K562 (cell line): Measurements from ENCODE around the gene MOAP1. TPM values are rescaled to one million over a fixed set of nuclear protein-coding genes. Genes with fewer than 3 reads are reported as not detected.

ENCODE experiments used
- CHCHD3 ChIP-seq: fragments of 250-450 bp; sonication (Bioruptor Pico); IDR thresholded peaks from 2 replicates; pipeline ENCODE4 v2.1.2; 2022; ENCODE audit warnings: mild to moderate bottlenecking
- EP400 ChIP-seq: fragments of 450-650 bp; IDR thresholded peaks from 2 replicates; pipeline ENCODE4 v1.6.1; 2017; ENCODE audit warnings: antibody characterized with exemption, mild to moderate bottlenecking, moderate library complexity
- HMG20B ChIP-seq: fragments of 250-450 bp; sonication (Bioruptor Pico); IDR thresholded peaks from 2 replicates; pipeline ENCODE4 v1.5.0; 2021; ENCODE audit warnings: mild to moderate bottlenecking
- ILF3 ChIP-seq: fragments of 450-650 bp; IDR thresholded peaks from 2 replicates; pipeline ENCODE4 v1.6.1; 2018; ENCODE audit warnings: antibody characterized with exemption, mild to moderate bottlenecking, moderate library complexity, borderline replicate concordance
- MAX ChIP-seq: sonication (generic); formaldehyde crosslinking; IDR thresholded peaks from 2 replicates; pipeline ENCODE4 v1.9.0; 2022; ENCODE audit warnings: mild to moderate bottlenecking, missing genetic modification reagents
- PRPF4 ChIP-seq: fragments of 200-400 bp; formaldehyde crosslinking; IDR thresholded peaks from one replicate; pipeline ENCODE4 v1.6.1; 2017; ENCODE audit warnings: low read length, low read depth, mild to moderate bottlenecking; ENCODE audit not compliant: insufficient read depth, poor library complexity, severe bottlenecking
- RBM15 ChIP-seq: fragments of 200-400 bp; formaldehyde crosslinking; IDR thresholded peaks from 2 replicates; pipeline ENCODE4 v1.6.1; 2018; ENCODE audit warnings: mild to moderate bottlenecking, low read length, moderate library complexity; ENCODE audit not compliant: insufficient read depth
- SMAD2 ChIP-seq: fragments of 150-350 bp; IDR thresholded peaks from 2 replicates; pipeline ENCODE4 v1.6.1; 2014; ENCODE audit warnings: low read depth, mild to moderate bottlenecking, low read length
- SMARCA5 ChIP-seq: fragments of 450-650 bp; IDR thresholded peaks from 2 replicates; pipeline ENCODE4 v1.6.1; 2016
- ZNF224 ChIP-seq: sonication (generic); formaldehyde crosslinking; IDR thresholded peaks from 2 replicates; pipeline ENCODE4 v1.8.0; 2022; ENCODE audit warnings: mild to moderate bottlenecking, missing genetic modification reagents
- ZNF24 ChIP-seq: fragments of 450-650 bp; IDR thresholded peaks from 2 replicates; pipeline ENCODE4 v1.6.1; 2016
- ZNF263 ChIP-seq: sonication (generic); formaldehyde crosslinking; IDR thresholded peaks from 2 replicates; pipeline ENCODE4 v1.8.0; 2022; ENCODE audit warnings: mild to moderate bottlenecking, missing genetic modification reagents, borderline replicate concordance
- ZNF507 ChIP-seq: conservative IDR thresholded peaks from 2 replicates; pipeline ENCODE4 v1.6.1; 2017; ENCODE audit warnings: missing genetic modification characterization, missing compliant biosample characterization
- polyA plus RNA-seq, 8 experiments: library from polyadenylated mRNA; depleted of rRNA in 4 of 8; stranded (reverse) in 5 of 8; unstranded in 3 of 8; fragments of >200 nt; fragmentation: Nextera tagmentation in 2 of 8; fragmentation: Illumina TruSeq in 1 of 8; extraction: Ambion mirVana in 2 of 8; extraction: Trizol in 1 of 8; gene quantifications; 2 replicates each; pipeline versions ENCODE4 v1.2.1 to v1.2.3, GENCODE V29; 2011 to 2014; ENCODE audit warnings: inconsistent platforms in 1 of 8, missing spikeins in 1 of 8
- total RNA-seq, 7 experiments: library from RNA; depleted of rRNA in 6 of 7; stranded (reverse); fragments of >200 nt in 6 of 7; fragmentation: Illumina TruSeq in 2 of 7; extraction: Trizol in 2 of 7; gene quantifications; 2 replicates each; pipeline versions ENCODE4 v1.2.1 to v1.2.3, GENCODE V29; 2011 to 2021; ENCODE audit warnings: low replicate concordance in 1 of 7

MOAP1 gene
- total and polyA plus RNA-seq, 9 of the 15 experiments (the other 6 are each of a cell fraction or from before 2014, with no cell fraction given), result 1.5 to 14.4 (median 6.0) TPM

DNA sequence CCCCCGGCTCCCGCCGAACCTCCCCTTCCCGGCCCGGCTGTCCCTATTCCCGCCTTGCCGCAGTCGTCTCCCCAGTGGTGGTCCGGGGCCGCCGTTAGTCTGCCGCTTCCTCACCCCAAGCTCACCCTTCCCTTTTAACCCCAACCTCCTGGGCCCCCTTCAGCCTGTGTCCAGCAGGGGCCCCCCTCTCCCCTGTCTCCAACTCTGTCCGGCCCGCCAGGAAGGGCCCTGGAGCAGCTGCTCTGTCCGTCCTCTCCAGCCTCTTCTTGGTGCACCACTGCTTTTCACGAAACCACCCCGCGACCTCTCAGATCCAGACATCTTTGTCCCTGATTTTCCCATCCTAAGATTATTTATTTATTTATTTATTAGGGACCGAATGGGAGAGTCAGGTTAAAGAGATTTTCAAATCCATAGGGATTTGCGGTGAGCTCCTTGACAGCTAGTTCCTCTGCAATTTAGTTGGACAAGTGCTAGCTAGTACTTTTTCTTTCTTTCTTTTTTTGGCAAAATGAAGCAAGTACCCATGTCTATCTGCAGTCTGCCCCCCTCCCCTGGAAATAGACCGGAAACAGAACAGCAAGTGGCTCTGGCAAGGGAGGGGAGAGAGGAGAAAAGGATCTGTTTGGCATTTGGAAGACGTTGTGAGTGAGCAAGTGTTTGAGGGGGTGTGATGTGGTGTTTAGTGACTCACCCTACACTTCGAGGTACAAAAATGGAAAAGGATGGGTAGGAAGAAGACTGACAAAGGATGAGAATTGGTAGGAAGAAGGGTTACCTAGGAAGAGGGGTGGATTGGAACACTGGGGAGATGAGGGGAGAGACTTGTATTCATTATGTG, 23.0 kb upstream of the MOAP1 start (continued):
- TF ChIP-seq EP400, result 0 out of 2 replicates have a peak, but pooled peaks have one; percentile 21
- no peak for TF ChIP-seq ILF3
- TF ChIP-seq ZNF263, result no peak
- TF ChIP-seq PRPF4, result no peak
- no peak for TF ChIP-seq HMG20B
- 0 out of 2 replicates have a peak, but pooled peaks have one; percentile 23 for TF ChIP-seq SMARCA5
- no peak for TF ChIP-seq ZNF224
- TF ChIP-seq MAX (CRISPR knock-in tag), result no peak
- TF ChIP-seq ZNF24, result no peak
- TF ChIP-seq RBM15, result no peak
- TF ChIP-seq SMAD2, result no peak
- no peak for TF ChIP-seq CHCHD3 (CRISPR knock-in tag)
- no peak for TF ChIP-seq ZNF507
